ENCODE measurements around the gene MIXL1. TPM values are rescaled to one million over a fixed set of nuclear protein-coding genes. Genes with fewer than 3 reads are reported as not detected.

The MIXL1 gene
- total RNA-seq, 4 donors from 2014 or later: not detected

GRCh38 chr1:226210571-226211176 is 12.8 kb upstream of the MIXL1 start:
- H3K4me3 ChIP-seq (ENCODE audit: low read depth, poor library complexity, severe bottlenecking): no peak overlapping the region
- 68 to 71% methylated on average over 7 of the region's 7 CpGs for WGBS, 2 donors
- no peak for DNase-seq (ENCODE audit: low spot score in 2 of 2)
- intact Hi-C loops (cut with DNase I; ENCODE audit: low total_unique reads): no loop called here
- TF ChIP-seq CTCF (IDR thresholded peaks at IDR 0.05): no peak

GRCh38 chr1:226211181-226211821 is 12.2 kb upstream of the MIXL1 start:
- DNase-seq (ENCODE audit: low spot score in 2 of 2): no peak
- intact Hi-C loops (cut with DNase I; ENCODE audit: low total_unique reads): no loop called here
- no peak overlapping the region for H3K4me3 ChIP-seq (ENCODE audit: low read depth, poor library complexity, severe bottlenecking)
- WGBS, 2 donors: 57 to 68% methylated on average over 5 of the region's 5 CpGs
- TF ChIP-seq POLR2A (IDR thresholded peaks at IDR 0.05): no peak
- TF ChIP-seq CTCF (IDR thresholded peaks at IDR 0.05): no peak

GRCh38 chr1:226212545-226212944 is 10.9 kb upstream of the MIXL1 start:
- H3K4me3 ChIP-seq (ENCODE audit: low read depth, poor library complexity, severe bottlenecking): no peak overlapping the region
- no peak for TF ChIP-seq CTCF (IDR thresholded peaks at IDR 0.05)
- no peak for TF ChIP-seq POLR2A (IDR thresholded peaks at IDR 0.05)
- intact Hi-C loops (cut with DNase I; ENCODE audit: low total_unique reads): no loop called here
- WGBS, 2 donors: 84 to 85% methylated on average over 8 of the region's 8 CpGs
- DNase-seq (ENCODE audit: low spot score in 2 of 2): no peak

GRCh38 chr1:226215239-226215638 is 8.2 kb upstream of the MIXL1 start:
- no peak for DNase-seq (ENCODE audit: low spot score in 2 of 2)
- intact Hi-C loops (cut with DNase I; ENCODE audit: low total_unique reads): no loop called here
- no peak overlapping the region for H3K4me3 ChIP-seq (ENCODE audit: low read depth, poor library complexity, severe bottlenecking)
- TF ChIP-seq POLR2A (IDR thresholded peaks at IDR 0.05): no peak
- TF ChIP-seq CTCF (IDR thresholded peaks at IDR 0.05): no peak
- 68 to 75% methylated on average over 5 of the region's 5 CpGs for WGBS, 2 donors

GRCh38 chr1:226216056-226216455 is 7.4 kb upstream of the MIXL1 start:
- TF ChIP-seq CTCF (IDR thresholded peaks at IDR 0.05): no peak
- TF ChIP-seq POLR2A (IDR thresholded peaks at IDR 0.05): no peak
- intact Hi-C loops (cut with DNase I; ENCODE audit: low total_unique reads): no loop called here
- DNase-seq (ENCODE audit: low spot score in 2 of 2): no peak
- H3K4me3 ChIP-seq (ENCODE audit: low read depth, poor library complexity, severe bottlenecking): no peak overlapping the region
- WGBS, 2 donors: 69 to 74% methylated on average over 5 of the region's 5 CpGs

- TF ChIP-seq POLR2A (IDR thresholded peaks at IDR 0.05) (no peak), CTCF (IDR thresholded peaks at IDR 0.05) (no peak)
- H3K4me3 ChIP-seq (ENCODE audit: low read depth, poor library complexity, severe bottlenecking): no peak overlapping the region
- intact Hi-C loops (cut with DNase I; ENCODE audit: low total_unique reads): no loop called here
- DNase-seq (ENCODE audit: low spot score in 2 of 2): no peak
- 72 to 83% methylated on average over 10 of the region's 10 CpGs for WGBS, 2 donors
Measured at GRCh38 chr1:226217273-226217672, 6.2 kb upstream of the MIXL1 start.

All from lower leg skin (tissue), 4 donors.